HG03342 (cell line): ENCODE data around the gene SRD5A1.

Source experiments
- ATAC-seq: cut with Tn5 transposase; IDR thresholded peaks from one replicate; pipeline ENCODE4 v1.9.1; 2021; ENCODE audit warnings: mild to moderate bottlenecking, moderate library complexity; ENCODE audit not compliant: unreplicated experiment

The SRD5A1 gene

GRCh38 chr5:6632888-6633468 is at the start of gene SRD5A1, which contains the start of gene NSUN2:
TSS of gene SRD5A1 (plus strand) at chr5:6633440. CDS start at chr5:6633577, 137 bp downstream.
TSS of gene NSUN2 (minus strand) at chr5:6633044. CDS start at chr5:6632979, 65 bp downstream.
- ATAC-seq: peak; percentile 88

GRCh38 chr5:6584101-6584645 is 49.1 kb upstream of the SRD5A1 start:
- ATAC-seq: no peak

GRCh38 chr5:6584727-6585126 is 48.5 kb upstream of the SRD5A1 start:
- no peak for ATAC-seq

GRCh38 chr5:6585168-6585567 is 48.1 kb upstream of the SRD5A1 start:
- ATAC-seq: no peak

GRCh38 chr5:6585939-6586646 is 47.1 kb upstream of the SRD5A1 start:
- ATAC-seq: no peak

- ATAC-seq: no peak
Measured at GRCh38 chr5:6586647-6587042, 46.6 kb upstream of the SRD5A1 start.

GRCh38 chr5:6587171-6587570 is 46.1 kb upstream of the SRD5A1 start:
- ATAC-seq: no peak

GRCh38 chr5:6590581-6590980 is 42.7 kb upstream of the SRD5A1 start:
- ATAC-seq: no peak

- no peak for ATAC-seq
Measured at GRCh38 chr5:6591671-6592288, 41.5 kb upstream of the SRD5A1 start.

- no peak for ATAC-seq
Measured at GRCh38 chr5:6592601-6593000, 40.6 kb upstream of the SRD5A1 start.

GRCh38 chr5:6593148-6594016 is 39.9 kb upstream of the SRD5A1 start:
- ATAC-seq: no peak

GRCh38 chr5:6594066-6594465 is 39.2 kb upstream of the SRD5A1 start:
- no peak for ATAC-seq

- ATAC-seq: no peak
Measured at GRCh38 chr5:6595405-6595804, 37.8 kb upstream of the SRD5A1 start.

- ATAC-seq: no peak
Measured at GRCh38 chr5:6596388-6596787, 36.9 kb upstream of the SRD5A1 start.

GRCh38 chr5:6597557-6597956 is 35.7 kb upstream of the SRD5A1 start:
- ATAC-seq: no peak

GRCh38 chr5:6598351-6598900 is 34.8 kb upstream of the SRD5A1 start:
- no peak for ATAC-seq

GRCh38 chr5:6599739-6600138 is 33.5 kb upstream of the SRD5A1 start:
- ATAC-seq: no peak

- no peak for ATAC-seq
Measured at GRCh38 chr5:6601271-6601670, 32.0 kb upstream of the SRD5A1 start.

GRCh38 chr5:6601816-6602215 is 31.4 kb upstream of the SRD5A1 start:
- ATAC-seq: no peak

GRCh38 chr5:6602441-6602840 is 30.8 kb upstream of the SRD5A1 start:
- no peak for ATAC-seq

- ATAC-seq: no peak
Measured at GRCh38 chr5:6603643-6604042, 29.6 kb upstream of the SRD5A1 start.
